HUES64 (cell line): ENCODE measurements around the gene THAP5.

Experiments
- H3K27ac ChIP-seq: 2 replicates; pipeline ENCODE4 v1.7.0; 2013; ENCODE audit warnings: low read depth, low read length, inconsistent platforms
- H3K27me3 ChIP-seq: 2 replicates; pipeline ENCODE4 v1.6.1; 2013; ENCODE audit warnings: mild to moderate bottlenecking, low read length; ENCODE audit not compliant: insufficient read depth
- H3K36me3 ChIP-seq: 2 replicates; pipeline ENCODE4 v1.6.1; 2013; ENCODE audit warnings: mild to moderate bottlenecking, low read length; ENCODE audit not compliant: insufficient read depth
- H3K4me1 ChIP-seq: 2 replicates; pipeline ENCODE4 v1.6.1; 2013; ENCODE audit warnings: mild to moderate bottlenecking, low read length, moderate library complexity; ENCODE audit not compliant: insufficient read depth
- H3K4me3 ChIP-seq: 2 replicates; pipeline ENCODE4 v1.5.1; 2013; ENCODE audit warnings: mild to moderate bottlenecking, low read length, moderate library complexity
- H3K9ac ChIP-seq: 2 replicates; pipeline ENCODE4 v1.6.1; 2013; ENCODE audit warnings: mild to moderate bottlenecking, low read depth, low read length
- H3K9me3 ChIP-seq: 2 replicates; pipeline ENCODE4 v1.6.1; 2013; ENCODE audit warnings: low read depth, low read length; ENCODE audit not compliant: insufficient read depth
- WGBS: fragments of 150-250, 120-280 bp; methylation state at CpG from one replicate; pipeline ENCODE4 v1.1.7; 2013; ENCODE audit warnings: missing lambda C conversion rate; 5-methylcytosine and 5-hydroxymethylcytosine counted together

The THAP5 gene

DNA sequence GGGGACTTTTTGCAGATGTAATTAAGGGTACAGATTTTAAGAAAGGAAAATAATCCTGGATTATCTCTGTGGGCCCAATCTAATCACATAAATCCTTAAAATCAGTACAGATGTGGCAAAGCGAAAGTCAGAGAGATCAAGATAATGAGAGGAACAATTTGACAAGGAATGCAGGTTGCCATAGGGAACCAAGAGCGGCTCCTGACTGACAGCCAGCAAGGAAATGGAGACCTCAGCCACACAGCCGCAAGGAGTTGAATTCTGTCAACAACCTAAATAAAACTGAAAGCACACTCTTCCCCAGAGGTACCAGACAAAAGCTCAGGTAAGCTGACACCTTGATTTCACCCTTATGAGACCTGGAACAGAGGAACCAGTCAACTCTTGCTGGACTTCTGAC lies 40.2 kb downstream of the THAP5 start:
- Histone ChIP-seq H3K4me1 (peaks cover 7% of the 10 kb centered on the region; the same call in 1 of the 2 replicates), H3K9ac (no peak overlapping the region), H3K27me3 (no peaks in the 10 kb centered on the region), H3K36me3 (no peaks in the 10 kb centered on the region), H3K27ac (no peak overlapping the region), H3K4me3 (no peak overlapping the region), H3K9me3 (no peaks in the 10 kb centered on the region)
- 83% methylated on average over 3 of the region's 3 CpGs for WGBS

DNA sequence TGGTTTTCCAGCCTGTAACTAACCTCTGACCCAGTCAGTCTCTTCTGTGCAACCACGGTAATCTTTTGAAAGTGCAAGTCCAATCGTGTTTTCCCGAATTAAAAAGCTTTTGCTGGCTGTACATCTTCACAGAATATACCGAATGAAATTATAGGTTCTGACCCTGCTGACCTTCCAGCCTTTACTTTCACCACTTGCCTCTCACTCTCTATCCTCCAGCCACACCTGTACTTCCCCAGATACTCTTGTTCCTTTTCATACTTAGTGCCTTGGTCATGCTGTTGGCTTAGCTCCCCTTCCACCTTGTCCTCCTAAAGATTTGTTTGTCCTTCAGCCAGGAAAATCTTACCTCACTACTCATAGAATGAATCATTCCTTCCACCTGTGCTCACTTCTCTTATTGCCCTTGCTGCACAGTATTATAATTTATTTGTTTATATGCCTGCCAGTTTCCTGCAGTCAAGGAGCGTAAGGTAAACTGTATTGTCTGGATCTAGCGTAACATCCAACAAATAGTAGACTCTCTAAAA lies 41.3 kb downstream of the THAP5 start:
- Histone ChIP-seq H3K9ac (no peak overlapping the region), H3K27ac (no peak overlapping the region), H3K4me1 (peaks cover 17% of the 10 kb centered on the region), H3K36me3 (no peaks in the 10 kb centered on the region), H3K27me3 (no peaks in the 10 kb centered on the region), H3K9me3 (no peaks in the 10 kb centered on the region), H3K4me3 (no peak overlapping the region)
- WGBS = 95% methylated on average over 5 of the region's 6 CpGs

DNA sequence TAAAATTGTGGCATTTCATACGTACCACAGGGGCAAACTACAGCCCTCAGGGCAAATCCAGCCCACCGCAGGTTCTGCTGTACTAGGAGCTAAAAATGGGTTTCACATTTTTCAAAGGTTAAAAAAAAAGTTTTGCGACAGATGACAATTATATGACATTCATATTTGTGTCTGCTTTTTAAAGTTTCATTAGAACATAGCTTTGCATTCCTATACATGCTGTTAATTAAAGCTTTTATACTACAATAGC lies 42.8 kb downstream of the THAP5 start:
- H3K9ac ChIP-seq = peak overlapping the region; percentile 65
- peaks cover 30% of the 10 kb centered on the region for H3K4me1 ChIP-seq
- no peaks in the 10 kb centered on the region for H3K36me3 ChIP-seq
- no peaks in the 10 kb centered on the region for H3K27me3 ChIP-seq
- peak overlapping the region; percentile 92; the same call in 1 of the 2 replicates for H3K27ac ChIP-seq
- H3K4me3 ChIP-seq = peak overlapping the region; percentile 83
- WGBS = 13% methylated on average over 2 of the region's 3 CpGs
- no peaks in the 10 kb centered on the region for H3K9me3 ChIP-seq

DNA sequence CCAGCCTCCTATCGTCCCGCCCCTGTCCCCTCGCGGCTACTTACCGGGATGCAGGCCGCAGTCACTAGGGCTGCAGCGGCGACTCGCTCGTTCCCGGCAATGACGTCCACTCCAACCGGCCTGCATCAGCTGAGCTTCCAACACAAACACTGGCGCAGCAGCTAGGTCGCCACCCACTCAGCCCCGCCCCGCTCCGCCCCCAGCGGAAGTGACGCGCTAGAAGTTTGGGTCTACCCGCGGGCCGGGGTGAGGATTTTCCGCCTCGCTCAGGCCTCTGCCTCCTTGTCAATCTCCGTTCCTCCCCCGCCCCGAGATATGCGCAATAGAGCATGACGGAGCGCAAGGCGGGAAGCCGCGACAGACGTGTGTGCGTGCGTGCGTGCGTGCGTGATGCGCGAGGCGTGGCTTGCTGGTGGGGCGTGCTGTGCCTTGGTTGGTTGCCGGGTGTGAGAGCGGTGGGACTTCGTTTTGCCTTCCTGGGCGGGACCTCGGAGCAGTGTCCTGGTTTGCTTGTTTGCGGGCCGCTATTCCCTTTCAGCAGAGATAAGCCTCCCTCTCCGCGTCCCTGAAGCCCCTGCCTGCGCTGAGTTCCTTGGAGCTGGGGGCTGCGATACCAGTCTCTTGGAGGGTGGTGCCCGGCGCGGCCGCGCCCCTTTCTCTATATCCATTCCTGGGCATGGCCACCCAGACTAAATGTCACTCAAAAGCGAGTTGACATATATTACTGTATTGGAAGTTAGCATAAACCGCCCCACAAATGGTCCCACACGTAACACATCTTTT lies 43.3 kb downstream of the THAP5 start, which contains the start of gene PNPLA8:
PNPLA8 (minus strand) TSS at position 151 of the 783 bp plus-strand sequence. CDS start 10,644 bp downstream, outside the sequence.
- Histone ChIP-seq H3K27ac (peak within 1 kb of the TSS; percentile 95; the same call in 1 of the 2 replicates), H3K9me3 (no peaks in the 10 kb centered on the region), H3K4me1 (peaks cover 35% of the 10 kb centered on the region), H3K27me3 (no peaks in the 10 kb centered on the region), H3K4me3 (peak within 1 kb of the TSS; percentile 83), H3K36me3 (no peaks in the 10 kb centered on the region), H3K9ac (peak within 1 kb of the TSS; percentile 70)
- WGBS = under 1% methylated on average over 63 of the region's 64 CpGs

- H3K4me1 ChIP-seq = peaks cover 37% of the 10 kb centered on the region
- peak overlapping the region; percentile 95; the same call in 1 of the 2 replicates for H3K27ac ChIP-seq
- no peaks in the 10 kb centered on the region for H3K36me3 ChIP-seq
- H3K4me3 ChIP-seq = peak overlapping the region; percentile 83
- H3K27me3 ChIP-seq = no peaks in the 10 kb centered on the region
- peak overlapping the region; percentile 70 for H3K9ac ChIP-seq
- H3K9me3 ChIP-seq = no peaks in the 10 kb centered on the region
- WGBS = under 1% methylated on average over 22 of the region's 22 CpGs
These were observed 44.0 kb downstream of the THAP5 start for GRCh38 chr7:108525327-108525984.

- Histone ChIP-seq H3K4me3 (0 out of 2 replicates have a peak overlapping the region, but pooled peaks have one; percentile 11), H3K36me3 (peaks cover 6% of the 10 kb centered on the region; the same call in 1 of the 2 replicates), H3K4me1 (peaks cover 37% of the 10 kb centered on the region), H3K27me3 (no peaks in the 10 kb centered on the region), H3K9me3 (no peaks in the 10 kb centered on the region), H3K9ac (no peak overlapping the region), H3K27ac (no peak overlapping the region)
- 81% methylated on average over 2 of the region's 2 CpGs for WGBS
These were observed 46.7 kb downstream of the THAP5 start for GRCh38 chr7:108522780-108523179.

DNA sequence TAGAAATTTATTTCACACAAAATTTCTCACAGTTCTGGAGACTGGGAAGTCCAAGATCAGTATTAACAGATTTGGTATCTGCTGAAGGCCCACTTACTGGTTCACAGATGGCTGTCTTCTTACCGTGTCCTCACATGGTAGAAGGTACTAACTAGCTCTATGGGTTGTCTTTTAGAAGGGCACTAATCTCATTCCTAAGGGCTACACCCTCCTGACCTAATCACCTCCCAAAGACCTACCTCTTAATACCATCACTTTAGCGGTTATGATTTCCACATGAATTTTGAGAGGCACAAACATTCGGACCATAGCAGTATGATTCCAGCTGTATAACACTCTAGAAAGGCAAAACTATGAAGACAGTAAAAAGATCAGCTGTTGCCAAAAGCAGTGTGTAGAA lies 51.6 kb downstream of the THAP5 start:
- peaks cover 18% of the 10 kb centered on the region for H3K4me1 ChIP-seq
- H3K9me3 ChIP-seq = no peaks in the 10 kb centered on the region
- no peak overlapping the region for H3K27ac ChIP-seq
- H3K9ac ChIP-seq = no peak overlapping the region
- no peaks in the 10 kb centered on the region for H3K27me3 ChIP-seq
- no peak overlapping the region for H3K4me3 ChIP-seq
- 93% methylated on average over 3 of the region's 3 CpGs for WGBS
- H3K36me3 ChIP-seq = peaks cover 31% of the 10 kb centered on the region

DNA sequence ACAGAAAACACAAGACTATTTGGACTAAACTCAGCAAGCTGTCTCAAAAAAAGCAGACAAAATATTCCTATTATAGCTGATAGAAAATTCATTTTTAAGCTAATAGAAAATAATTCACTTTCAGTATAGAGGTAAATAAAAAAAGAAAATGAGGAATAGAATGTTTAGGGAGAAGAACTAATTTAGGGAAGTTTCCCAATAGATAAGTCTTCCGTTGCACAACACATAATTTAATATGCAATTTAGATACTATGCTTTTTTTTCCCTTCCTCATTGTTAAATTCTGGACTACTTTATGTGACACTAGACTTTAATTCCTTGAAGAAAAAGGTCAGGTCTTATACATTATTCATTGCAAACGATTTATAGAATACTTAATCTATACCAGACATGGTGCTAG lies 53.9 kb downstream of the THAP5 start:
- Histone ChIP-seq H3K9ac (no peak overlapping the region), H3K36me3 (peaks cover 50% of the 10 kb centered on the region)
- WGBS = no CpG with 5 or more reads among the region's 2 CpGs

DNA sequence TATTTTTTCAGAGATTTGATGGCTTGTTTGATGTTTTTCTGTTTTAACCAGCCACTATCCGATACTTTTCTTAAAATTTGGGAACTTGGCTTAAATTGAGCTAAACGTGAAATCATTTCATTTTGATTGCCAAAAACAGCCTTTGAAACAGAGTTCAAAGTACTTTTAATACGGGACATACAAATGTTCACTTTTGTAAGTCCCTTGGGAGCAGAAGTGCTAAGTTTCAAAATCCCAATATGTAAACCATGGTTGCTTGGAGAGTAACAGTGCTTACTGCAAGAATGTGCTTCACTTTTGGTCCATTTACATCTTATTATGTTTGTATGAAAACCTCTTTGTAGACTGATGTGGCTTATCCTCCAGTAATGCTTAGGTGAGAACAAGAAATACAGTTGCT lies 54.5 kb downstream of the THAP5 start:
- 96% methylated on average over 3 of the region's 3 CpGs for WGBS
- Histone ChIP-seq H3K36me3 (peaks cover 52% of the 10 kb centered on the region), H3K9me3 (no peaks in the 10 kb centered on the region), H3K9ac (no peak overlapping the region), H3K4me1 (no peaks in the 10 kb centered on the region), H3K27ac (no peak overlapping the region), H3K4me3 (no peak overlapping the region), H3K27me3 (no peaks in the 10 kb centered on the region)

More for the DNA sequence above, 53.9 kb downstream of the THAP5 start:
- H3K27me3 ChIP-seq = no peaks in the 10 kb centered on the region
- H3K4me3 ChIP-seq = no peak overlapping the region
- H3K27ac ChIP-seq = no peak overlapping the region
- no peaks in the 10 kb centered on the region for H3K9me3 ChIP-seq
- H3K4me1 ChIP-seq = no peaks in the 10 kb centered on the region
